Pulmonary artery endothelial cell (primary cell): ENCODE results near the gene CCN2. TPM values are rescaled to one million over a fixed set of nuclear protein-coding genes. Genes with fewer than 3 reads are reported as not detected.
A peak's percentile ranks its signal among the peaks of the same experiment; 100 is the strongest.
"Not testable (repeated sequence)": the region's sequence is repeated elsewhere in the genome, so short reads cannot be mapped to it uniquely, and the experiment has no call there.

ENCODE experiments used
- DNase-seq: peaks from one replicate; pipeline ENCODE4 v3.0.0-alpha.2; 2011; ENCODE audit warnings: low read depth, low spot score
- total RNA-seq: library from RNA; depleted of rRNA; stranded (reverse); fragments of >200 nt; gene quantifications from 2 replicates; pipeline ENCODE4 v1.2.3, GENCODE V29; 2014

Gene CCN2
- total RNA-seq, 1 donor from 2014 or later: 642 TPM

DNA sequence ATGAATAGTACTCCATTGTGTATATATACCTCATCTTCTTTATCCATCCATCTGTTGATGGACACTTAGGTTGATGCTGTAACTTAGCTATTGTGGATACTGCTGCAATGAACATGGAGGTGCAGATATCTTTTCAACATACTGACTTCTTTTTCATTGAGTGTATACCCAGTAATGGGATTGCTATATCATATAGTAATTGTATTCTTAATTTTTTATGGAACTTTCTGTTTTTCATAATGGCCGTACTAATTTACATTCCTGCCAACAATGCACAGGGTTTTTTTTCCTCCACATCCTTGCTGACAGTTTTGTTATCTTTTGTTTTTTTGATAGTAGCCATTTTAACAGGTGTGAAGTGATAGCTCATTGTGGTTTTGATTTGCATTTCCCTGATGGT is 5.2 kb downstream of the CCN2 start:
- no peak for DNase-seq

DNA sequence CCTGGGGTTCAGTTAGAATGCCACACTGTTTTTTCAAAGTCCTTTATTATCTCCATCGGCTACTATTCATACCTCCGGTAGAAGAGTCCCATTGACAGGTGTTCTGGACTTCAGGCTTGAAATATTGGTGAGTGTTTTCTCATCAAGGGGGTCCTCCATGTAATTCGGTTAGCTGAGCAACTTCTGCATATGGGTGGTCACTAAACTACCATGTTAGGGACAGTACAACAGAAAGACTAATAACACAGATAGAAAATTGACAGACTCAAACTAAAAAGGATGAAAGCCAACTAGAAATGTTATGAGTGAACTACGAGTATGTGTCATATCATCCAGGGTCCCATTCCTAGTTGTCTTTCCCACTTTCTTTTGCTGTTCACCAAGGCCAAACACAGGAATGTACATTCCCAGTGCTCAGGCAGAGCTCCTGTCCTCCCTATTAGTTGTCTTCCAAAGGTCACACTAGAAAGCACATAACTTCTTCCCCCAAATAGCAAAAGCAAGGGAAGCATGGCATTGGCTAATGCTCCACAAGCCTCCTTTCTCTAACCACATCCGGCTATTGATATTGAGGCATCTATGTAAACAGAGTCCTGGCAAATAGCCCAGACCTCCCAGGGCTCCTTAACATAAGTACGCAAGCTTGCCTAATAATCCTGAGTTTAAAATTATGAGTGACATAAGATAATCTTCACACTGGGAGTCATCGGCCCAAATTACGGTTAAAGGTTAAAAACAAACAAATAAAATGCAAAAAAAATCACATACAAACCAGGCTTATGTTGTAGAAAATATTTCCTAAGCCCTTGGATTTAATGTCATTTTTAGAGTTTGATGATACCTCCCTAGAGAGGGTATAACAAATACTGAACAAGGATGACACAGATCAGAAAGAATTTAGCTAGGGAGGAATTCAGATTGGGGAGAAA is 13.2 kb downstream of the CCN2 start:
- no peak for DNase-seq

DNA sequence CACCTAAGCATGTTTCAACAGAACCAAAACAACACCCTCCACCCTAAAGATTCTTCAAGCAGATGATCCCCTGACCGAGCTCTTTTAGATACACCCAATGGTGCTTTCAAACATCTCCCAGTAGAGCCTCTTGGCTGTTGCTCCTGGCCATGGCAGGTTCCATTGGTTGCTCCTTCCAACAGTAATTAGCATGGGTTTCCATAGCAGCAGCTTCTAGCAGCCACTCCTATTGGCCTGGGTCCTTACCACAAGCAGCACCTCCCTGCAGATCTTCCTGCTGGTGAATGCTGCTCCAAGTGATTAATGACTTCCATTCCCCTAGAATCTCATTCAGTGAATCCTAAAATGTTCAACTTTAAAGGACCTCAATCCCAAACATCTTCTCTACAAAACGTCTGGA is 13.9 kb downstream of the CCN2 start:
- DNase-seq: no peak

DNA sequence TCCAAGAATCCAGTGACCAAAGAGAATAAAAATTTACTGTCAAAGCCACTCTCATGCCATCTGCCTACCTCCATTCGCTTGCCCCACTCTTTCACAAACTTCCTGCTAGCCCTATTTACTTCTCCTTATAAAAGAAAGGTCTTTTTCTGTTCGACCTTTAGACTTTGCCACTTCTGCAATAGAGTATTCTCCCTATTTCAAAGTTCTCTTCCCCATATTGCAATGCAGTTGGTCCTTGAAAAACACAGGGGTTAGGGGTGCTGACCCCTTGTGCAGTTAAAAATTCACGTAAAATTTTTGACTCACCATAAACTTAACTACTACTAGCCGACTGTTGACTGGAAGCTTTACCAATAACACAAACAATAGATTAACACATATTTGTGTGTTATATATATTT is 15.0 kb downstream of the CCN2 start:
- DNase-seq: no peak

DNA sequence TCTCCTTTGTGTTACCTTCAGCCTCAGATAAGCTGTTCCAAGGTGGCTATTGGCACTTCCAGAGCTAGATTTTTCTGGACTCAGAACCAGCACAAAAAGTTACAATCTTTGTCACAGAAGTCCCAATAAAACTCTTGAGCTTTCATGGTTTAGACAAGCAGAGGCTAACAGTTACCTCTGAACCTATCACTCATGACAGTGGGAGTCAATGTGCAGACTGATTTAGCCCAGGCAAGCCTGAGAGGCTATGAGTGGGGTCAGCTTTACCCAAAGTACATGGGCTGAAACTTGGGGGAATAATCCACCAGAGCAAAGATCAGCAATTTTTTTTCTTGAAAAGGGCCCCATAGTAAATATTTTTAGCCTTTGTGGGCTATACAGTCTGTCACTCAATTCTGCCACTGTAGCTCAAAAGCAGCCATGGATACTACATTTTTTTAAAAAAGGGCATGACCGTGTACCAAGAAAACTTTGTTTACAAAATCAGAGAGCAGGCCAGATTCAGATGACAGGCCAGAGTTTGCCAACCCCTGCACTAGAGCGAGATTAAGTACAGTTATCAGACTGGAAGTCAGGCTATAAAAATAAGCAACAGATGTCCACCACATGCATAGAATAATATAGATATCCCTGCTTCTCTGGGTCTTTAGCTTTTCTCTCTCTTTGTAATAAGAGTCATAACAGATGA is 20.0 kb downstream of the CCN2 start:
- DNase-seq: no peak

DNA sequence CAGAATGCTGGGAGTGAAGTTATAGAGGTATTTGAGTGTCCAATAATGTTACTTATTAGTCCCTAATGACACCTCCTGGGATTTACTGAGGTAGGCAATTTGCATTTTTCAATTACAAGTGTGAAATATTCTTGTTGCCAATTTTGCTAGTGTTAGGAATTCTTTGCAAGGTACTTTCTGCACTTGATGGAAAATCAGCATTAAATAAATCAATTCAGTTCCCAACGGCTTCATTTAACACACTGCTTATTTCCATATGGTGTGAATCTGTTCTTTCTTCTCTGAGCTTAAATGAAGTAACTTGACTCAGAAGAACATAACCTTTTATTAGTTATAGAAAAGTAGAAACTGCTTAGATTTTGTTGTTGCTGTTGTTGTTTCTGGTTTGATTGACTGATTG is 21.2 kb downstream of the CCN2 start:
- no peak for DNase-seq

DNA sequence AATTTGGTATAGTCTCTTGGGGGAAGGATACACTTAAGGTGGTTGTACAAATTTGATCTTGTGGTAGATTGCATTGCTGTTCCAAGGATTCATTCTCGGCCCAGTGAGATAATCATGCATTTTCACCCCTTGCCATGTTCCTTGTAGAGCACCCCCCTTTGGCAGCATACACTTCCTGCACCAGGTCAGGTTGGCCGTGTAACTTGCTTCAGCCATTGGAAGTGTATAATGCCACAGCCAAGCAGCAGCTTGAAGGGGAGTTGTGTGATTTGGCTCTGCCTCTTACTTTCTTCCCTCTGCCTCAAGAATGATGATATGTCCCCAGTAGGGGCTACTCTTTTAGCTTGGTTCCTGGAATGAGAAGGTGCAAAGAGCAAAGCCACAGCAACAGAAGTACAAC is 21.9 kb downstream of the CCN2 start:
- no peak for DNase-seq

DNA sequence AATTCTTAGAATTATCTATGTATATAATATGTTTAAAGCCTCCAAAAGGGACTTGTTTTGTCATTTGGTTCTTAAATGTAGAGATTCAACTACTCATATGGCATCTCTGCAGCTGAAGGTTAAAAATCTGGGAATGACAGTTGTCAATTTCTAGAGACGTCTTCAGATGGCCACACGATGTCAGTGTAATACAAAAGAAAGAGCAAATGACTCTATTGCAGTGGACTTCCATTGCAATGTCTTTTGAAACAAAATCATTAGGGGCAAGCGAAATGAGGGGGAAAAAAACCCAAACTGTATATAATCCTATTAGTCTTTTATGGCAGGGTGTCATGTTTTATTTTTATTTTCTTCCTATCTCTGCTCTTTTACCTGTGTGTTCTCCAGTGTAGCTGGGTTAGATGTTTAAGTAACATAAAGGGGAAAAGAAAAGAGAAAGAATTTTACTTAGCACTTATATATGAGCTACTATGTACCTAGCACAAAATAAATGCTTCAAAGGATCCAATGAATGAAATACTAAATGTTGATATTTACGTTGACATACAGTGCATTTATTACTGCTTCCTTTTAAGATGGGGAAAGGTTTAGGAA is 26.2 kb downstream of the CCN2 start:
- no peak for DNase-seq

DNA sequence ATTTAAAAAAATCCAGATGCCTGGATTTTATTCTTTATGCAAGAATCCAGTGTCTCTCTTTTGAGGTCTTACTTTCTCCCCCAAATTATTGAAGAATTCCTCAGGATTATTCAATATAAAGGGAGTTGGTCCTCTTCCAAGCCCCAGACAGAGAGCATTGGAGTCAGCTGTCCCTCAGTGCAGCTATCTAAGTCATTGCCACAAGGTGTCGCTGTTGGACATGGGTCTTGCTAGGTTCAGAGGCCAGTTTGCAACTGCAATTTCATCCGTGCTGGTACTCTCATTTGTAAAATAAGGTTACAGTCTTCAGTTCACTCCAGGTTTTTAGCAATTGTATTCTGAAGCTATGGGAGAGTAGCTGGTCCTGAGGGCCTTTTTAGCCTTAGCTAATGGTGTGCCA is 27.8 kb downstream of the CCN2 start:
- DNase-seq: peak; percentile 26

DNA sequence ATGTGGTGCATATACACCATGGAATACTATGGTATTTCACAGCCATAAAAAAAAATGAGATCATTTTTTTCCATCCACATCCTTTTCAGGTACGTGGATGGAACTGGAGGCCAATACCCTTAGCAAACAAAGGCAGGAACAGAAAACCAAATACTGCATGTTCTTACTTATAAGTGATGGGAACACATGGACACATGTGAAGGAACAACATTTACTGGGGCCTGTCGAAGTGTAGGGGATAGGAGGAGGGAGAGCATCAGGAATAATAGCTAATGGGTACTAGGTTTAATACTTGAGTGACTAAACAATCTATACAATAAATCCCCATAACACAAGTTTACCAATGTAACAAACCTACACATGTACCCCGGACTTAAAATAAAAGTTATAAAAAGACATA is 30.5 kb downstream of the CCN2 start:
- DNase-seq: no peak

DNA sequence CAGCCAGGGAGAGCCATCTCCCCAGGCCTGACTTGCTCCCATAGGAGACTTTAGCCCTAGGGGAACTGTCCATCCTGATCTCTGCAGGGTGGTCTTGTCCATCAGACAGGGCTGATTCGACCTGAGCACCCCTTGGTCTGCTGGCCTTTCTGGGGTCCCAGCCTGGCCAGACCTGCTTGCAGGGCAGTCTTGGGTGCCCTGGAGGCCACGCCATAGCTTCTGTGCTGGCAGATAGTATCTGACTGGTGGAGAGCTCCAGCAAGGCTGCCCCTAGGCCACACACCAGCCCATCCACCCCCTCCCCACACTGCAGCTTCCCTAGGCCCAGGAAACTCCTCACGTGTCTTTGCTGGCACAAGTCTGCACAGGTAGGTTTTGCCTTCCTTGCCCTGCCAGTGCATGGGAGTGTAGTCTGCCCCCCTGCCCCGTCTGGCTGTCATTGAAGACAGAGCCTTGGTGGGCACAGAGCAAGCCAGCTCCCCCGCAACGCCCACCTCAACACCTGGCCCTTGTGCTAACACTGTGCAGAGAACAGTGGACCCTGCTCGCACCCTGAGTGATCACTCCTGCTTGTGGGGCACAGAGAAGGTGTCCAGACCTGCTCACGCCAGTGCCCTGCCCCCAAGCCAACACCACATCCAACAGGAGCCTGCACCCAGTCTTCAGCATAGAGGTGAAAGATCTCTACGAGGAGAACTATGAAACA is 32.4 kb downstream of the CCN2 start:
- no peak for DNase-seq

DNA sequence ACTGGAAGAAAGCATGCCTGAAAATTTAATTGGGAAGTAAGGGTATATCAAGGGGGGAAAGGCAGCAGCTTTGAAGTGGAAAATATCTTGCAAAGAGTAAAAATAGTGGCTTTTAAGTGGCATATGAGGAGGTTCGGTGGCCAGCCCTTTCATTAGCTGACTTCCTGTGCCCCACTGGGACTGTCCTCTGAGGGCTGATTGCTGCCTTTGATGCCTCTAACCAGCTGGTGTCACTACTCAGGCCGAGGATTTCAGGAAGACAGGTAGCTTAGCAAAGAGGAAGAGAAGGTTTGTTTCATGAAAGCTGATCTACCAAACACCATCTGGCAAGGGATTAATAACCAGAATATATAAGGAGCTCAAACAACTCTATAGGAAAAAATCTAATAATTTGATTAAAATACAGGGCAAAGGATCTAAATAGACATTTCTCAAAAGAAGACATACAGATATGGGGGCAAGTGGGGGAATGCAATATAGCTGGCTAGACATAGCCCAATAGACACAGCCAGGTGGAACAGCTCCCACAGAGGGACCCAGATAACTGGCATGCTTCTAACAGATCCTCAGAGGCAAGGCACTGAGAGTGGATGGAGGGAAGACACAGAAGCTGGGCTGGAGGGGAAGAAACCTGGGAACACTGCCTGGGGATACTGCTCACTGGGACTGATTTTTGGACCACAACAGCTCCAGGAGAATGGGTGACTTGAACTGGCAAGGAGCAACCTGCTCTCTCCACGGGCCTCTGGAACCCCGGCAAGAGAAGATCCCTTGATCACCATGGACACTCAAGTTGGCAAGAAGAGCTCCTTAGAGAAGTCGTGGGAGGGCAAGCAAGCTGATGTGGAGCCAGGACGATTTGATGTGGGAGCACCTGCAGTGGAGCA is 33.2 kb downstream of the CCN2 start:
- no peak for DNase-seq

DNA sequence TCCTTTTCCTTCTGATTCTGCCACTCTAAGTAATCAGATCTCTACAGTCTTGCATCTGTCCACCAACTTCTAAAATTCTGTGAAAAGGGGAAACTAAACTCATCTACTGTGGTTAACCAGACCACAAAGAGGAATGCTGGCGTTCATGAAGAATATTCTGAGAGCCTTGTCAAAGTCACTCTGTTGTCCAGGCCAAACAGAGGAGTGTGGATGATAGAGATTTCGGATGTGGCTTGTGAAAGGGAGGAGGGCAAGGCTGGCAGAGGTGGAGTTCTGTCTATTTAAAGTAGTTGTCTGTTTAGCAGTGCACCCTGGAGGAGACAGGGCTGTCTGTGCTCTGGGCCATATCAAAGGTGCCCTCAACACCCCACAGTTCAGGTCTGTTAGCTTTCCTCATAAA is 33.9 kb downstream of the CCN2 start:
- no peak for DNase-seq

DNA sequence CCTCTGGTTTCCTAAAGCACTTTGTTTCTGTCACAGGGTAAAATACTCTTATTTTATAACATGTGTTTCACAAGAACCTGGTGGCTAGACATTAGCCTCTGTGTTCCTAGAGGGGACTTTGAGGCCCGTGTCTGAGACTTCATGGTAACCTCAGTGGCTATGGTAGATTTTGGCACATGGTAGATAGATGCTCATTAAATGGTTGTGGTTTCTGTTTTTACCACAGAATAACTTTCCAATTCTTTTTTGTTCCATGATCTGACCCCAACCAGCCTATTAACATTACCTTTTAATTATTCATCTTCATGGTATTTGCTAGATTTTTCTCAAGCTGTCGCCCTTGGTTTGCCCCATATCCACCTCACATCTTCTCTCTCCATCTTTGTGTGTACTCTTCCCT is 34.3 kb downstream of the CCN2 start:
- no peak for DNase-seq

DNA sequence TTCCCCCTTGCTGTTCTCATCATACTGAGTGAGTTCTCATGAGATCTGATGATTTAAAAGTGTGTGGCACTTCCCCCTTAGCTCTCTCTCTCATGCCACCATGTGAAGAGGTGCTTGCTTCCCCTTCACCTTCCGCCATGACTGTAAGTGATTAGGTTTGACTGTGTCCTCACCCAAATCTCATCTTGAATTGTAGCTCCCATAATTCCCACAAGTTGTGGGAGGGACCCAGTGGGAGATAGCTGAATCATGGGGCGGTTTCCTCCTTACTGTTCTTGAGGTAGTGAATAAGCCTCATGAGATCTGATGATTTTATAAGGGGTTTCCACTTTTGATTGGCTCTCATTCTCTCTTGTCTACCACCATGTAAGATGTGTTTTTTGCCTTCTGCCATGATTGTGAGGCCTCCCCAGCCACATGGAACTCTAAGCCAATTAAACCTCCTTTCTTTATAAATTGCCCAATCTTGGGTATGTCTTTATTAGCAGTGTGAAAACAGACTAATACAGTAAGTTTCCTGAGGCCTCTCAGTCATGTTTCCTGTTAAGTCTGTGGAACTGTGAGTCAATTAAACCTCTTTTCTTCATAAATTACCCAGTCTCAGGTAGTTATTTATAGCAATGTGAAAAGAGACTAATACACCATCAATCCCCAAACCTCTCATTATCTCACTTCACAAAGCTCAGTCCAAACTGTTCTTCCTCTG is 34.9 kb downstream of the CCN2 start:
- not testable (repeated sequence) for DNase-seq

DNA sequence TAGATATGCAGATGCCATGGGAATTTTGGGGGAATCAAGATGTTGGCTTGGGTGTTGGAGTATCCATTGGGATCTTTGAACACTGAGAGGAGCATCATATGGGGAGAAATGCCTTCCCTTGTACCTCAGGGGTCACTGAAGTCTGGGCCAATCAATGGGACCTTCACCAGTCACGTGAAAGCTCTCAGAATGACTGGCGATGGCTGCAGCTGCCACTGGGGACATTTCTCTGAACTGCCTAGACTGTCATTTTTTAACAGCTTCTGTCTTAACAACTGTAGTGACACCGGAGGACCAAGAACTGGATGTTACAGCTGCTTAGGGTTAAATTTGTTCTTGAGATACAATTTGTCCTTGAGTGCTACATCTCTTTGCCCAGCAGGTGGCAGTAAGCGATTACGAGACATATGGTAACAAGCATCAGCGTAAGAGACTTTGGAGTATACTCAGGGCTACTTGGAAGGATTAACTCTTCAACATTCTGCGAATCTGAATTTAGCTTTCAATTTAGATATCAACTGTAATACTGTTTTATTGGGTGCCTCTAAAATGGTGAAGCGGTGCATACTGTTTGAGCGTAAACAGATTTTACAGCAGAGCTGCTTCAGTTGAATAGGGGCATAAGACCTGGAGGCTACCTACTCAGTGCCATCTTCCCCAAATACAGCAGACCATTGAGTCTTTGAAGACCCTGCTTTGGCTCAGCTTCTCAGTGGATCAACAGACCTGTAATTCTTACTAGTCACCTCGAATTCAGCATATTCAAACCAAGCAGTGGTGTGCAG is 36.0 kb downstream of the CCN2 start:
- peak; percentile 61 for DNase-seq

DNA sequence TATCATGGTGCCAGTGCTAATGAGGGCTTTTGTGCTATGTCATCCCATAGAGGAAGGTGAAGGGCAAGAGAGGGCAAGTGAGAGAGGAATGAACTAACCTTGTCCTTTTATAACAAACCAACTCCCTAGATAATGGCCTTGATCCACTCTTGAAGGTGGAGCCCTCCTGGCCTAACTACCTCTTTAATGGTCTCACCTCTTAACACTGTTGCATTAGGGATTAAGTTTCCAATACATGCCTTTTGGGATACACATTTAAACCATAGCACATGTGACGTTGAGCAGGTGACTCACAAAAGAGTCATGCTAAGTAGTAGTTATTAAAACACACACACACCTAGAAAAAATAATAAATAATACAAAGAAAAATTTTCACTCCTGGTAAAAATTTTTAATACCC is 36.9 kb downstream of the CCN2 start:
- no peak for DNase-seq

DNA sequence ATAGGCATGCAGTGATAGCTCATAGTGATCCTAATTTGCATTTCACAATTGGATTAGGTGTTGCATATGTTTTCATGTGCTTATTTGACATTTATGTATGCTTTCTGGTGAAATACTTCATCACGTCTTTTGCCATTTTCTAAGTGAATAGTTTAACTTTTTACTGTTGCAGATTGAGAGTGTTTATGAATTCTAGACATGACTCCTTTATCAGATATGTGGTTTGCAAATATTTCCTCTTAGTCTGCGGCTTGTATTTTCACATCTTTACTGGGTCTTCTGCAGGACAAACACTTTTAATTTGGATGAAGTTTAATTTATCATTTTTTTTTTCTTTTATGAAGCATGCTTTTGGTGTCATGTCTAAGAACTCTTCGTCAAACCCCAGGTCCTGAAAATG is 39.2 kb downstream of the CCN2 start:
- DNase-seq: no peak

DNA sequence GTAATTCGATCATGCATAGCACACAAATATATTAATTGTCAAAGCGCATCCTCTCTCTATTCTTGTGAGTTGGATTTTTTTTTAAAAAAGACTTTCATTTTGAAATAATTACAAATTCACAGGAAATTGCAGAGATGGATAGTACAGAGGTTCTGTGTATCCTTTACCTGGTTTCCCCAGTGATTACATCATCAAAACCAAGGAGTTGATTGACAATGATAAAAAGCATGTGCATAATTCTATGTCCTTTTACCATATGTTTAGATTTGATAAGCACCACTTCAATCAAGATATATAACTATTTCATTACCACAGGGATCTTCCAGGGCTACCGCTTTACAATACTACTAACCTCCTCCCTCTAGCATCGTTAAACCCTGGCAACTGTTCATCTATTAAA is 40.2 kb downstream of the CCN2 start:
- no peak for DNase-seq

DNA sequence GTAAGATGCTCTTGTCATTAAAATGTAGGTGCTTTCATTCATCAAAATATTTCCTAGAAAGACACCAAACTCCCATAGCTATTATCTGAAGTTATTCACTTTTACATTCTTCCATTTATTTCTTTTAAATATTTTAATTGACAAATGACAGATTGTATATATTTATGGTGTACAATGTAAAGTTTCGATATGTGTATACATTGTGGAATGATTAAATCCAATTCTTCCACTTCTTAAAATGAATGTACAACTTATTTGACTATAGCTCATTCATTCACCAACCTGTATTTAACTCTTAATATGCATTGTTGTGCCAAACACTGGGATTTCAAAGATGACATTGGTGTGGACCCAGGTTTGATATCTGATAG is 41.0 kb downstream of the CCN2 start:
- DNase-seq: no peak
